ENCODE measurements around the gene CDT1. TPM values are rescaled to one million over a fixed set of nuclear protein-coding genes. Genes with fewer than 3 reads are reported as not detected.

The CDT1 gene
- total RNA-seq, 1 experiment from 2014 or later, result 160 TPM

- POLR2A ChIA-PET, result interaction anchor here (1.1 kb wide), 1 partner anchor 31 kb away, joined by 7 read pairs; no protein-coding TSS in a partner anchor
Measured at GRCh38 chr16:88762941-88763340, 40.6 kb upstream of the CDT1 start.

More at GRCh38 chr16:88762941-88763340, 40.6 kb upstream of the CDT1 start:
- ChIA-PET CTCF (interaction anchor here (1.5 kb wide), 1 partner anchor 25 kb away, joined by 6 read pairs; no protein-coding TSS in a partner anchor), RAD21 (ENCODE audit: low non-redundant PET in 1 of 2, low total read pairs in 2 of 2, uncharacterized antibody in 2 of 2, unreplicated experiment in 2 of 2) (no interaction called here)
- ATAC-seq, result no peak
- Histone ChIP-seq H3K9ac (ENCODE audit: low read length) (no peak overlapping the region), H3K27ac (ENCODE audit: low read depth, low read length) (no peak overlapping the region; the same call in 1 of the 2 replicates), H2AFZ (ENCODE audit: low read depth, low read length, poor library complexity, severe bottlenecking) (no peak overlapping the region), H3K4me1 (ENCODE audit: control insufficient read depth in 1 of 2, insufficient read depth in 2 of 2, low read length in 2 of 2) (peaks cover 13 to 75% of the 10 kb centered on the region in 2 experiments; a peak in 3 of 4 replicates), H3K9me2 (ENCODE audit: insufficient read depth) (no peaks in the 10 kb centered on the region), H3K4me2 (ENCODE audit: low read length) (no peak overlapping the region), H3K27me3 (ENCODE audit: insufficient read depth, low read length) (no peaks in the 10 kb centered on the region), H3K79me2 (ENCODE audit: insufficient read depth, low read length) (peaks cover 99% of the 10 kb centered on the region), H3K36me3 (ENCODE audit: control insufficient read depth in 1 of 2, insufficient read depth in 2 of 2, low read length in 2 of 2) (peaks cover 2 to 13% of the 10 kb centered on the region in 2 experiments; a peak in 1 of 4 replicates), H4K20me1 (ENCODE audit: insufficient read depth) (peaks cover 6% of the 10 kb centered on the region; the same call in 1 of the 2 replicates), H3K4me3 (replicated peaks in 1 of 2; ENCODE audit: low read depth in 1 of 2, low read length in 2 of 2) (no peak overlapping the region), H3K9me3 (ENCODE audit: control insufficient read depth in 1 of 2, insufficient read depth in 1 of 2, low read depth in 1 of 2, low read length in 2 of 2) (no peaks in the 10 kb centered on the region)
- TF ChIP-seq SIN3A (IDR thresholded peaks at IDR 0.05; ENCODE audit: low read depth) (no peak), ZFX (IDR thresholded peaks at IDR 0.05) (no peak), MAX (IDR thresholded peaks at IDR 0.05) (no peak), CTCF (IDR thresholded peaks at IDR 0.05 in 2 of 3, conservative IDR thresholded peaks at IDR 0.05 in 1 of 3; ENCODE audit: borderline replicate concordance in 1 of 3, insufficient read depth in 1 of 3, low read depth in 2 of 3, low read length in 2 of 3) (no peak), EZH2 (IDR thresholded peaks at IDR 0.05) (no peak), EGR1 (IDR thresholded peaks at IDR 0.05; ENCODE audit: low read depth) (no peak), TCF7L2 (IDR thresholded peaks at IDR 0.05; ENCODE audit: borderline replicate concordance, extremely low read depth, insufficient read depth, insufficient read length) (no peak), JUND (IDR thresholded peaks at IDR 0.05) (no peak)
- no TSS peak for BruUV-seq (replicated peaks)
- DNase-seq (ENCODE audit: low read depth, low spot score), result no peak
- intact Hi-C loops (cut with micrococcal nuclease), result no loop called here
